ENCODE data around the gene NCOA3.

NCOA3 gene

DNA sequence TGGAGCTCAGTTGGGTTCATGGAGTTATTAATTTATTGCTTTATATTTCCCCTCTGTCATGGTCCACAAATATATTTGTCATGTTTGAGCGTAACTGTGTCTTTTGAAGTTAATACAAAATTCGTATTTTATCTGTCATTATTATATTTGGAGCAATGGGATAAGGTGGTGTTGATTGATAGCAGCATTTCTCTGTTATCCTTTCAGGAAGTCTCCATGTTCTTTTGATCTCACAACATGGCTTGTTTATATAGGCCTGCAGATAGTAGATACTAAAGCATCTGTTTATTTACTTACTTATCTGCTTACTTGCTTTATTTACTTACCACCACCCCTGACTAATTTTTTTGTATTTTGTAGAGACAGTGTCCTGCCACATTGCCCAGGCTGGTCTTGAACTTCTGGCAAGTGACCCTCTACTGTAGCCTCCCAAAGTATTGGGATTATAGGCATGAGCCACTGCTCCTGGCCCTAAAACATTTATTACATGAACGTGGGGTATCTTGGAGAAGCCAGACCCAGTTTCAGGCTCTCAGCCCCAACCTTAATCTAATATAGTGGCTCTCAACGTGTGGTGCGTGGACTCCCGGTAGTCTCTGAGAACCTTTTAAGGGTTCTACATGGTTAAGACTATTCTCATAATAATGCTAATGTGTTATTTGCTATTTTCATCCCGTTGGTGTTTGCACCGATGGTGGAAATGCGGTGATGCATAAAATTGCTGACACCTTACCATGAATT lies 104.2 kb downstream of the NCOA3 start:
- no peak for DNase-seq

DNA sequence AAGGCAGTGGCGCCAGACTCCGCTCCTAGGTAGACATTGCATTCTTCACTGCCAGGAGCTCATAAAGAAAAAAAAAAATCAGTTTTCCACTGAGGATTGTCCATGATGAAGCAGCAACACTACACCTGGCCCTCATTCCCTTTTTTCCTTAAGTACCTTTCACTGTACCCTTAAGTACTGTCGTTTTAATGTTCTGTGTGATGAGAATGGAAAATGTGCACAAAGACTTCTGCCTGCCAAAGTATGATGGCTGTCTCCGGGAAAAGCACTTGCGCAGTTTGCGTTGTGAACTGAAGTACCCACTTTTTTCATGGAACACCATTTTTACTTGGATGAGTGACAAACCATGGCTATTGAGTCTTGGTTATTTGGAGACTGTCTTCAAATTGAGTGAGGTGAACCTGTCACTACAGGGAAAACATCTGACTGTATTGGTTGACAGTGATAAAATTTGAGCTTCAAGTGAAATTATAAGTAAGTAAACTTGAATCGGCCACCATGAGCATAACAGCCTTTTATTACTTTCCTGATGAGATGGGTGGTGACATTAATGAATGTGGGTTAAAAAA lies 104.8 kb downstream of the NCOA3 start:
- no peak for DNase-seq

DNA sequence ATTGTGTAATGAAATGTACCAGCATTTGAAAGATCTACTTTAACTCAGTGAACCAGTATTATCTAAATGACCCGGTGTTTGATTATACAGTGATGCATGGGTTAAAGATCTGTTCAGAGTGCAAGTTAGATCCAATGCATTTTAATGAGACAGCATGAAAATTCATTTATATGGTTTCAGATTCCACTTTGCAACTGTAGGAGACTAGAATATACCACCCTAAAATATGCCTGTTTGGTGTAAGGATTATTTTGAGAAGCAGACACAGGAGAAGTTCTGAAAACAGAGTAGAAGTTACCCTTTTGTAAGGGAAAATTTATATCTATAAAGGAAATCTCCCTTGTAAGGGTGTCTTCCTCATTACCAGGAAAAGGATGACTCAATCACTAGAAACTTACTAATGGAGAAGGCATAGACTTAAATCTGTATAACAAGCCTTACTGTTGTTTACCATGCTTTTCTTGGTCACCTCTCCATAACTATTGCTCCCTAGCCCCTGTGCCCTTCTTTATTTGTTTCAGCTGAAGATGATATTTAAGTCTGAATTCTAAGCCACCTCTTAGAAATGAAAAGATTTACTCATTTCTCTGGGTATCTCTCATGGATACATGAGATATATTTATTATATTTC lies 105.4 kb downstream of the NCOA3 start:
- no peak for DNase-seq

DNA sequence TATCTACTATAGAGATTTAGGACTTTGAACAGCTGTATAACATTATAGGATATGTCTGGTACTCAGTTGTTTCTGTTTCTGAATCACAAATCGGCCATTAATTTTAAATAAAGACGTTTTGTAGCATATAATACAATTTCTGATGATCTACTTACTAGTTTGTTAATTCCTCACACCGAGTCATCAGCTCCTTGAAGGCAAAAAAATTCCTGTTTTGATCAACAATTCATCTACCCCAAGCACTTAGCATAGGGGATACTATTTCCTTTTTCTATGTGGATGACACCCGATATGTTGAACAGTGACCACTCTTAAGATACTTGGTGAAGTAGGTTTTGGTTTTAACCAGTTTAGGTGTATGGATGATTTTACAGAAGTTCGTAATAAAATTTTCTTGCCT lies 107.3 kb downstream of the NCOA3 start:
- no peak for DNase-seq

DNA sequence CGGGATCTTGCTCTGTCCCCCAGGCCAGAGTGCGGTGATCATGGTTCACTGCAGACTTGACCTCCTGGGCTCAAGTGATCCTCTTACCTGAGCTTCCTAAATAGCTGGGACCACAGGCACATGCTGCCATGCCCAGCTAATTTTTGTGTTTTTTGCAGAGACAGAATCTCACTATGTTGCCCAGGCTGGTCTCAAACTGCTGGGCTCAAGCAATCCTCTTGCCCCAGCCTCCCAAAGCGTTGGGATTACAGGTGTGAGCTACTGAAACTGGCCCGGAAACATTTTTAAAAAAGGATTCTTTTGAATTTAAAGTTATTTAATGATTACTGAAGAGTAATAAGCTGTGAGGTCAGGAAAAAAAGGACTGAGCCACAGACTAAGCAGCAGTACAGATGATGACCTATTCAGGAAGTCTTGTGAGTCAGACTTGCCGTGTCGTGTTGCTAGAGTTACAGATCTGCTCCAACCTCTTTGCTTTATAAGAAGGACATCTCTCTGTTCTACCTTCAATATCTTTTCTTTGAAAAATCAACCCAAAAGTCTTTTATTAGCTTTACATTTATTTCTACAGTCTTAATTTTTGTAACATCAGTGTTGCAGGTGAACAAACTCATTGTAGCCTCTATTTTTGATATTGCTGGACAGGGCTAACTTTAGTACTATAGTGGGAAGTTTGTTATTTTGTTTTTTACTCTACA lies 108.7 kb downstream of the NCOA3 start:
- no peak for DNase-seq

DNA sequence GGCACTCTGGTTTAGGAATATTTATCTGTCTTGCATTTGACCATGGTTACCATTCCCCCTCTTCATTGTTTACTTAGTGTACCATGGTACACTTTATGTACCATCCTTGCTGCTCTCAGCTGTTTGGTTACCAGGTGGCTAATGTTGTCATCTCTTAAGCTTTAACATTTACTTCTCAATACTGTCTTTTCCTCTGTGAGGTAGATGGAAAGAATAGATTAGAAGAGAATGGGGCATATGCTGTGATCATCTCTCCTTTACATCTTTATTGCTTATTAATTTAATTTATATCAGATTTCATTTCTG lies 109.2 kb downstream of the NCOA3 start:
- DNase-seq: no peak

DNA sequence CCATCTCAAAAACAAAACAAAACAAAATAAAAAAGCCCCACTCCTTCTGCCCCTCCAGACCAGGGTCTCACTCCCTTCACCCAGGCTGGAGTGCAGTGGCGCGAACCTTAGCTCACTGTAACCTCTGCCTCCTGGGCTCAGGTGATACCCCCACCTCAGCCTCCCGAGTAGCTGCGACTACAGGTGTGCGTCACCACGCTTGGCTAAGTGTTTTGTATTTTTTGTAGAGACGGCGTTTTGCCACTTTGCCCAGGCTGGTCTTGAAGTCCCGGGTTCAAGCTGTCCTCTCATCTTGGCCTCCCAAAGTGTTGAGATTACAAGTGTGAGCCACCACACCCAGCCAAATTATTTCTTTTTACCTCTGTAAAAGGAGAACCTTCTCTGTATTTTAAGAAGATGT lies 110.1 kb downstream of the NCOA3 start:
- no peak for DNase-seq

DNA sequence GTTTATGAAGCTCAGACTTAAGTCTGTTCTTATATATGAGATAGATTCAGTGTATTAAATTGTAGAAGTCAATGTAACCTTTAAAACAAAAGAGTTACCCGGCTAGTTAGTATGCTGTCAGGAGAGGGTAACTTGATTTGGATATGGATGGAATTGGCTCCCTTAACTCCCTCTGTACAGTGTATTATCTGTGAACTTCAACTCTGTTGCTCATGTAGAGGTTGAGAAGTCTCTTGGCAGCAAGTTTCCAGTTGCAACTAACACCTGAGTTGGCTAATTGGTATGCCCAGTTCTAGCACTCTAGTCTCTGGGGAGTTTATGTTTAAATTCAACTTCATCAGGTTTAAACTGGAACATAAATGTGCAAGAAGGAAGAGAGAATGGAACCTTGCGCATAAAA lies 111.0 kb downstream of the NCOA3 start:
- peak; percentile 38 for DNase-seq

DNA sequence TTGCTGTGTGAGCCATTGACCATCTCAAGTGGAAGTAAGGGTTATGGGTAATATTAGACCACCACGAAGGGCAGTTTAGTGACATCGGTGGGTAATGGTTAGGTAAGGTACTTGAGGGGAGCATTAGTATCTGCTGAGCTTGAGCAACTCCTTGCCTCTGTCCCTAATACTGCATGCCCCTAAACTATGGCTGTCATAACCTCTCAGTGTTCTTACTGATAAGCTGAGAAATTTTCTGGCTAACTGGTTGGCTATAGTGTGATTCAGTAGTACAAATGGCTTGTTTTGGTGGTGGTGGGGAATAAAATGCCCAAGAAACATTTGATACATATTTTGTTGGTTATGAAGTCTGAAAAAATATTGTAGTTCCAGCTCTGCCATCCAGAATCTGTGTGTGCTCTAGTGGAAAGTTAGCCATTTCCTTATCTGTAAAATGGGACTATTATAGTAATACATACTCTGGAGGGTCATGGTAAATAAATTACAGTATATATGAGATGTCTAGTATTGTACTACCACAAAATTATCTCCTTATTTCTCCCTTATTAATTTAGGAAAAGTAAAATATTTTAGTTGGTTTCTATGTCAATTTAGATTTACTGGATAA lies 113.1 kb downstream of the NCOA3 start:
- DNase-seq: no peak

DNA sequence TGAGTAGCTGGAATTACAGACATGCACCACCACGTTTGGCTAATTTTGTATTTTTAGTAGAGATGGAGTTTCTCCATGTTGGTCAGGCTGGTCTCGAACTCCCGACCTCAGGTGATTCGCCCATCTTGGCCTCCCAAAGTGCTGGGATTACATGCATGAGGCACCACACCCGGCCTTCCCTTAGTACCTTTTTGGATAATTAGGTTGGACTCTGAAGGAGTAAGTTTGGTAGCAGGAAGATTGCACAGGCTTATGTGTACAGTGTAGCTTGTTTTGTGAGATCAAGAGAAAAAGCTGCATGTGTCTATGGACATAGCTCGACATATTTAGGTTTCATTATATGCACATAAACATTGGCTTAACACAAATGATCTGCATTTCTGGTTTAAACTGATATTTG lies 116.8 kb downstream of the NCOA3 start:
- no peak for DNase-seq

DNA sequence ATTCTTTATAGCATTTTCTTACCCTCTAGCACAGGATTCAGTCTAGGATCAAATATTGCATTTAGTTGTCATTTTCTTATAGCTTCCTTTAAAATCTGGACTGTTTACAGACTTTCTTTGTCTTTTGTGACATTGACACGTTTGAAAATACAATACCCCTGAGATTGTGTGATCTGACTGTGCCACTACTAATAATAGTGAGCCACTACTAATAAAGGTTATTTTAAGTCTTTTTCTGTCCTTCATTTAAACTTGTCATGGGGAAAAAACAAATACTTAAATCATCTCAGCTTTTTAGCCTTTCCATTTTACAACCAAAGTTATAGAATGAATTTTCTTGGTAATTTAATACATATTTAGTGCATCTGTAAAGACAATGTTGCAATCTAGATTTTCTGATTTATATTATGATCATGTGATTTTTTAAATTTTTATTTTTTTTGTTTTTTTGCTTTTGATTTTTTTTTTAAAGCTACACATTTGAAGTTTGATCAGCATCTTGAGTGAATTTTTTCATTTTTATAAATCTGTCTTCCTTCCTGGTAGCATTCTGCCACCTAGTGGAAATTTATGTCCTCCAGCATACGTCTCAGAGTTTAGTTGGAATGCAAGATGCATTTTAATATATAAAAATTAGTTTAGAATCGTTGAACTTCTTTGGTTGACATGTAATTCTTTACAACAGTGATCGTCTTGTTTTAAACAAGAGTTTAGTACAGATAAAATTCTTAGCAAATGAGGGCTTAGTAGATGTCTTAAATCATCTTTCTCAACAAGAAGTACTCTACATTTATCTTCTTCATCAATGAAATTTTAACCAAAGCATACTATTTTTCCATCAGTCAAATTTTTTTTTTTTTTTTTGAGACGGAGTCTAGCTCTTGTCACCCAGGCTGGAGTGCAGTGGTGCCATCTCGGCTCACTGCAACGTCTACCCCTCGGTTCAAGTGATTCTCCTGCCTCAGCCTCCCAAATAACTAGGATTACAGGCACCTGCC lies 119.4 kb downstream of the NCOA3 start:
- peak; percentile 82 for DNase-seq

DNA sequence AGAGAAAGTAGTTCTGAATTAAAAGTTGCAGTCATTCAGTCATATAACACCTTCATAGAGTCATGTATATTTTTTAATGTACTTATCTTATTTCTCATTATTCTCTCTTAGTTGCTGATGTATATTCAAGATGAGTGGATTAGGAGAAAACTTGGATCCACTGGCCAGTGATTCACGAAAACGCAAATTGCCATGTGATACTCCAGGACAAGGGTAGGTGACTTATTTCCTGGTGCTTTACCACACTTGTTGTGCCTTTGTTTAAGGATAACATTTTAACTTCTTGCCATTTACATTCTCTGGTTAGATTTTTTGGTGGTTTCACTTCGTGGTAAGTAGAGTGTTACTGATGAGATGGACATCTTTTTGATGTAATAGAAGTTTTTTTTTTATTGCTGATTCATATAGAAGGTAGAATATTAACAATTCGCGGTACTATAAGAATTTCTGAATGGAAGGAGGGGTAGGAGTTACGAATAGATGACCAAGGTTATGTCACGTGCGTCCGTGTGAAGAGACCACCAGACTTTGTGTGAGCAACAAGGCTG lies 120.5 kb downstream of the NCOA3 start:
- DNase-seq: no peak

DNA sequence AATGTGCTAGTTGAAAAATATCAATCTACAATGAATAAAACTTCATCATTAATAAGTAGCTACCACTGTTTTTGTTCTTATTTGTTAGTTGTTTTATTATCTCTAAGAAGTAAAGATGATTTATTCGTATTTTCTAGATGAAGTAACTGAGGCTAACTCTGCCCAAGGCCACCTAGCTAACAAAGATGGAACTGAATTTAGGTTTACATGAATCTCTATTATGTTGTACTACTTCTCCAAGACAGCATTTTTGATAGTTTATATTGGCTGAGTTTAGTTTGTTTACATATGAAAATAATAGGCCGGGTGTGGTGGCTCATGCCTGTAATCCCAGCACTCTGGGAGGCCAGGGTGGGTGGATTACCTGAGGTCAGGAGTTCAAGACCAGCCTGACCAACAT lies 121.5 kb downstream of the NCOA3 start:
- DNase-seq: no peak

DNA sequence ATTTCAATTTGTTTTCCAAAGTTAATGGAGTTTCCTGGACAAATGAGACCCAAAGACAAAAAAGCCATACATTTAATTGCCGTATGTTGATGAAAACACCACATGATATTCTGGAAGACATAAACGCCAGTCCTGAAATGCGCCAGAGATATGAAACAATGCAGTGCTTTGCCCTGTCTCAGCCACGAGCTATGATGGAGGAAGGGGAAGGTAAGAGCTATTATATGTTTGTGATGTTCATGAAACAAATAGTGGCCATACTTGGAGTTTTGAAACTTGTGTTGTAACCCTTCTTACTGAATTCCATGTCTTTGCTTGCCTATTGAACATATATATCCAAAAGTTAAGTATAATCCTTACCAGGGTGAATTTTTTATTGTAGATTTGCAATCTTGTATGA lies 125.9 kb downstream of the NCOA3 start:
- no peak for DNase-seq

DNA sequence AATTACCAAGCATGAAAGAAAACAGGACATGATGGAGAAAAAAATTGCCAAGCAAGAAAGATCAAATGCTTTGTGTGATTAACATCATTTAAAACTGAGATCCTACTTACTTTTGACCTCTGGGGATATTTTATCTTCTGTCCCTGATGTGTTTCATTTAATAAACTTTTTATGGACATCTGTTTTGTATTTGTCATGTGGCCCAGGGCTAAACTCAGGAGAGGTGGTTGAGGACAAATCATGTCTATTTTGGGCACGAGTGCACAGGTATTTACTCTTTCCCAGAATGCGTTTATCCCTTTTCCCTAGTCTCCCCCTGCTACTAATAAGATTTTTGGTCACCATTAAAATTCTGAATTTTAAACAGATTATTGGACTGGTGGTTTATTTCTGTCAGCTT lies 128.2 kb downstream of the NCOA3 start:
- DNase-seq: no peak

DNA sequence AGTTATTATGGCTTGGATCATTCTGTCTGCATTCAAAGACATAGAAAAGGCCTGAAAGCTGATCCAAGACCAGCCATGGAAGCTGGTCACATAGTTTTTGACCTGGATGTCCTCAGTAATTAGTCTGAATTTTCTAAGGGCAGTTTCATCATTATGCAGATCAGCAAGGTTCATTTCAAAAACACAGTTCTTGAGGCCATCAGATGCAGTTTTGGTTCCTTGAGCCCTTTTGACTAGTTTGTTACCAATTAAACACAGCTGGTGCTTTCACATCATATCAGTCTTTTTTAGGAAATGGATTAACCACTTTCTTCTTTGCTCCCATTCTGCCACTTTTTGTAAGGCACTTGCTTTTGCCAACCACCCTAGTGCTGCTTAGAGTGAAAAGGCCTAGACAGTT lies 129.4 kb downstream of the NCOA3 start:
- DNase-seq: no peak

DNA sequence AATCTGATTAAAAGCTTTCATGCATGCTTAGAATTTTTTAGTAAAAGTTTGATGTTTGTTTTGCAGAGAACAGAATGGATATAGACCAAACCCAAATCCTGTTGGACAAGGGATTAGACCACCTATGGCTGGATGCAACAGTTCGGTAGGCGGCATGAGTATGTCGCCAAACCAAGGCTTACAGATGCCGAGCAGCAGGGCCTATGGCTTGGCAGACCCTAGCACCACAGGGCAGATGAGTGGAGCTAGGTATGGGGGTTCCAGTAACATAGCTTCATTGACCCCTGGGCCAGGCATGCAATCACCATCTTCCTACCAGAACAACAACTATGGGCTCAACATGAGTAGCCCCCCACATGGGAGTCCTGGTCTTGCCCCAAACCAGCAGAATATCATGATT lies 133.6 kb downstream of the NCOA3 start:
- no peak for DNase-seq

DNA sequence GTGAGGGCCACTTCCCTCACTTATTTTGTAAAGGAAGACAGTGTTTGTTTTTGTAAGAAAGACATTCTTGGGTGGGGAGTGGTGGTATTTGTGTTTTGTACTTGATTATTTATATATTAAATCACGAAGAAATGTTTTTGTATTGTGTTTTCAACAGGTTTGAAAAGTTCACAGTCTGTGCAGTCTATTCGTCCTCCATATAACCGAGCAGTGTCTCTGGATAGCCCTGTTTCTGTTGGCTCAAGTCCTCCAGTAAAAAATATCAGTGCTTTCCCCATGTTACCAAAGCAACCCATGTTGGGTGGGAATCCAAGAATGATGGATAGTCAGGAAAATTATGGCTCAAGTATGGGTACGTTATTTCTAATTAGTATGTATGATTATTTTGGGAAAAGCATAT lies 137.2 kb downstream of the NCOA3 start:
- DNase-seq: no peak

DNA sequence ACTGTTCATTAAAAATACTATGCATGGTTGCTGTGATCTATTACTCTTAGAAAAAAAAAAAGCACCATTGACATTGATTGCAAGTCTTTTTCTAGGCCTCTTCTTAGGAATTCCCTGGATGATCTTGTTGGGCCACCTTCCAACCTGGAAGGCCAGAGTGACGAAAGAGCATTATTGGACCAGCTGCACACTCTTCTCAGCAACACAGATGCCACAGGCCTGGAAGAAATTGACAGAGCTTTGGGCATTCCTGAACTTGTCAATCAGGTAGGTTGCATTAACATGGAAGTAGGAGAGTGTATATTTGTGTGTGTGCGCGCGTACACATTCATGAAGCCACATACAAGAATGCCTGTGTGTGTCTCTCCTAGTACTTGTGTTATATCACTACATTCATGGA lies 140.4 kb downstream of the NCOA3 start:
- DNase-seq: no peak

DNA sequence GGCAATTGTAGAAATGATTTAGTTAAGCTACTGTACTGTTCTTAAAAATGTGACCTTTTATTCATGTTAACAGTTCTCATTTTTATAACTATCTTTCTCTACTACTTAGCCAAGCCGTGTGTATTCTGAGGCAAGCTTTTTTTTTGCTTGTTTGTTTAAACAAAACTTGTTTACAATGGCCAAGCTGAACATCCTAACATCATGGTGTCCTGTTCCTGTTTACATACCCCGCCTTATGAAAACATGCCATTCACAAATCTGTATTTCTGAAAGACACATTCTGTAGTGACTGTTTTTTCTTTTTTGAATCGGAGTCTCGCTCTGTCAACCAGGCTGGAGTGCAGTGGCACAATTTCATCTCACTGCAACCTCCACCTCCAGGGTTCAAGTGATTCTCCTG lies 140.9 kb downstream of the NCOA3 start:
- DNase-seq: no peak

DNA sequence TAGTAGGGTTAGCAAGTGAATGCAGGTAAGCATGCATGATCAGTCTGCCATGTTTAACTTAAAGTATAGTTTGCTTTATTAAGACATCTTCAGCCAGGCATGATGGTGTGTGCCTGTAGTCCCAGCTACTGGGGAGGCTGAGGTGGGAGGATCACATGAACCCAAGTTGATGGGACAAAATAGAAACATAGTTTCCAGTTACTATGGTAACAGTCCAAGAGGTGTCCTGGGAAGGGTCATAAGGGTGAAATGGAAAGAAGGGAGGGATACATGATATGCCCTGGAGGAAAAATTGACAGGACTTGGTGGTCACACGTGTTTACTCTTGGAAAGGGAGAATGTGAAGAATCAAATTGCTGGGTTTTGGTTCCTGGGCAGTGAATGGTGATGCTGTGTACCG lies 143.9 kb downstream of the NCOA3 start:
- DNase-seq: no peak

DNA sequence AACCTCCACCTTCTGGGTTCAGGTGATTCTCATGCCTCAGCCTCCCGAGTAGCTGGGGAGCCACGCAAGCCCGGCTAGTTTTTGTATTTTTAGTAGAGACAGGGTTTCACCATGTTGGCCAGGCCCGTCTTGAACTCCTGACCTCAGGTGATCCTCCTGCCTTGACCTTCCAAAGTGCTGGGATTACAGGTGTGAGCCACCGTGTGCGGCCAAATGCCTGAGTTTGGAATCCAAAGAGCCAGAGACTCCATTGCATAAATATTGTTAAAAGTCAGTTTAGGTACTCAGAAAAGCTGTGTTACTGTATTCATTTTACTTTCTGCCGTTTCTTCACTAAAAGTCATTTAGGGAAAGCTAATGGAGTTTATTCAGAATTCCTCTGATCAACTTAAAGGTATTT lies 146.3 kb downstream of the NCOA3 start:
- no peak for DNase-seq
